Measurements from ENCODE around the gene SH3BGR. TPM values are rescaled to one million over a fixed set of nuclear protein-coding genes. Genes with fewer than 3 reads are reported as not detected.

The SH3BGR gene
- total RNA-seq, 4 donors from 2014 or later, result 0.75 to 116 (median 4.2) TPM

GRCh38 chr21:39430016-39430415 is 21.8 kb upstream of the SH3BGR start:
- 79 to 83% methylated on average over 3 of the region's 3 CpGs for WGBS, 2 donors
- intact Hi-C loops (cut with DNase I), result no loop called here
- H3K4me1 ChIP-seq, result no peaks in the 10 kb centered on the region

GRCh38 chr21:39430457-39430856 is 21.3 kb upstream of the SH3BGR start:
- Histone ChIP-seq H3K4me1 (no peaks in the 10 kb centered on the region), H3K4me3 (no peak overlapping the region), H3K27me3 (no peaks in the 10 kb centered on the region), H3K27ac (no peak overlapping the region), H3K9me3 (no peaks in the 10 kb centered on the region), H3K36me3 (no peaks in the 10 kb centered on the region)
- 60 to 62% methylated on average over 4 of the region's 4 CpGs for WGBS, 2 donors
- no peak for DNase-seq
- no peak for TF ChIP-seq CTCF (IDR thresholded peaks at IDR 0.05)
- no peak for TF ChIP-seq POLR2A (IDR thresholded peaks at IDR 0.05)
- intact Hi-C loops (cut with DNase I), result no loop called here

More at GRCh38 chr21:39430016-39430415, 21.8 kb upstream of the SH3BGR start:
- H3K4me3 ChIP-seq, result no peak overlapping the region
- no peak for TF ChIP-seq POLR2A (IDR thresholded peaks at IDR 0.05)
- TF ChIP-seq CTCF (IDR thresholded peaks at IDR 0.05), result no peak
- no peak overlapping the region for H3K27ac ChIP-seq
- no peaks in the 10 kb centered on the region for H3K36me3 ChIP-seq
- no peaks in the 10 kb centered on the region for H3K9me3 ChIP-seq
- no peaks in the 10 kb centered on the region for H3K27me3 ChIP-seq
- no peak for DNase-seq

GRCh38 chr21:39430954-39431353 is 20.8 kb upstream of the SH3BGR start:
- H3K4me1 ChIP-seq, result no peaks in the 10 kb centered on the region
- H3K36me3 ChIP-seq, result no peaks in the 10 kb centered on the region
- H3K27me3 ChIP-seq, result no peaks in the 10 kb centered on the region
- TF ChIP-seq CTCF (IDR thresholded peaks at IDR 0.05) (no peak), POLR2A (IDR thresholded peaks at IDR 0.05) (no peak)
- H3K4me3 ChIP-seq, result no peak overlapping the region
- no peak overlapping the region for H3K27ac ChIP-seq
- no peak for DNase-seq
- 68 to 75% methylated on average over 2 of the region's 2 CpGs for WGBS, 2 donors
- H3K9me3 ChIP-seq, result no peaks in the 10 kb centered on the region
- intact Hi-C loops (cut with DNase I), result no loop called here

GRCh38 chr21:39434950-39435349 is 16.8 kb upstream of the SH3BGR start:
- H3K4me3 ChIP-seq, result no peak overlapping the region
- DNase-seq, result no peak

GRCh38 chr21:39439232-39439631 is 12.5 kb upstream of the SH3BGR start:
- no peak for DNase-seq
- H3K4me1 ChIP-seq, result no peaks in the 10 kb centered on the region
- no peak overlapping the region for H3K4me3 ChIP-seq
- intact Hi-C loops (cut with DNase I), result no loop called here
- TF ChIP-seq POLR2A (IDR thresholded peaks at IDR 0.05), result no peak
- no peak overlapping the region for H3K27ac ChIP-seq
- no peaks in the 10 kb centered on the region for H3K9me3 ChIP-seq
- no peaks in the 10 kb centered on the region for H3K27me3 ChIP-seq
- 32% methylated on average over 1 of the region's 1 CpG for WGBS, 2 donors
- no peaks in the 10 kb centered on the region for H3K36me3 ChIP-seq

More at GRCh38 chr21:39434950-39435349, 16.8 kb upstream of the SH3BGR start:
- H3K36me3 ChIP-seq, result no peaks in the 10 kb centered on the region
- no peak overlapping the region for H3K27ac ChIP-seq
- no peaks in the 10 kb centered on the region for H3K4me1 ChIP-seq
- no peak for TF ChIP-seq CTCF (IDR thresholded peaks at IDR 0.05)
- no peak for TF ChIP-seq POLR2A (IDR thresholded peaks at IDR 0.05)
- intact Hi-C loops (cut with DNase I), result no loop called here
- no peaks in the 10 kb centered on the region for H3K9me3 ChIP-seq
- H3K27me3 ChIP-seq, result no peaks in the 10 kb centered on the region
- WGBS, 2 donors, result 62 to 72% methylated on average over 4 of the region's 4 CpGs

All from esophagus squamous epithelium (tissue), 5 donors.